Measurements from ENCODE around the gene DENND6A. TPM values are rescaled to one million over a fixed set of nuclear protein-coding genes. Genes with fewer than 3 reads are reported as not detected.

DENND6A gene, protein sequence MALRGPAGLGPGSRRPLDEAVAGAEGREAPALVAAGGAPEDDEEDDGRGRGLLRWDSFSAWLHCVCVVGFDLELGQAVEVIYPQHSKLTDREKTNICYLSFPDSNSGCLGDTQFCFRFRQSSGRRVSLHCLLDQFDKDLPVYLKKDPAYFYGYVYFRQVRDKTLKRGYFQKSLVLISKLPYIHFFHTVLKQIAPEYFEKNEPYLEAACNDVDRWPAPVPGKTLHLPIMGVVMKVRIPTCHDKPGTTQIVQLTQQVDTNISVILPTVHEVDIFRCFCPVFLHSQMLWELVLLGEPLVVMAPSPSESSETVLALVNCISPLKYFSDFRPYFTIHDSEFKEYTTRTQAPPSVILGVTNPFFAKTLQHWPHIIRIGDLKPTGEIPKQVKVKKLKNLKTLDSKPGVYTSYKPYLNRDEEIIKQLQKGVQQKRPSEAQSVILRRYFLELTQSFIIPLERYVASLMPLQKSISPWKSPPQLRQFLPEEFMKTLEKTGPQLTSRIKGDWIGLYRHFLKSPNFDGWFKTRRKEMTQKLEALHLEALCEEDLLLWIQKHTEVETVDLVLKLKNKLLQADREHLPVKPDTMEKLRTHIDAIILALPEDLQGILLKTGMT
- 10 to 100 TPM; 19.9 to 23.3 TPM for total RNA-seq

DNA sequence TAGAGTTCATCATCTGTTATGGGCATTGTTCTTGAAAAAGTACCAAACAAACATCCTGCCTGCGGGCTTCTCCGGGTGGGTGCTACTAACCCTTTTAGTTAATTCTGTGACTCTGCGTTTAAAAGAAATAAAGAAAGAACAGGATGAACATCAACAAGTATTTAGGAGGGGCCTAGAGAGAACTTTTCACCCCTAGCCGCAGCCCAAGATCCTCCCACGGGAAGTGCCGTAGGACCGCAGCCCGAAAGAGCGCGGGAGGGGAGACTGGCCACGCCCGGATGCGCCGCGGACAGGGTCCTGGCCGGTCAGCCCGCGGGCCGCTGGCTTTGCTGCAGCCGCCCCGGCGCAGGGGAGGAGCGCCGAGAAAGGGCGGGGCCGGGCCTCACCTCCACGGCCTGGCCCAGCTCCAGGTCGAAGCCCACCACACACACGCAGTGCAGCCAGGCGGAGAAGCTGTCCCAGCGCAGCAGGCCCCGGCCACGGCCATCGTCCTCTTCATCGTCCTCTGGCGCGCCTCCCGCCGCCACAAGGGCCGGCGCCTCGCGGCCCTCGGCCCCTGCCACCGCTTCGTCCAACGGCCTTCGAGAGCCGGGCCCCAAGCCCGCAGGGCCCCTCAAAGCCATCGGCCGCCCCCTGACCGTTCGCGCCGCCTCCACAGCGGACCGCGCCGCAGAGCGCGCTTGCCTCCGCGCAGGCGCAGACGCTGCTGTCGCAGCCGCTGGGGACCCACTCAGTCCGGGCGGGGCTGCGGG is at the start of gene DENND6A:
TSS of gene DENND6A (minus strand) at position 682 of the 752 bp plus-strand sequence. CDS start at position 623, 59 bp downstream.
- ATAC-seq (peak; percentile 89 to 92), DNase-seq (ENCODE audit: low spot score in 2 of 2) (peak; percentile 95)
- Mint-ChIP-seq H3K36me3 (peaks cover 0 to 4% of the 10 kb centered on the region in 2 donors), H3K9me3 (no peaks in the 10 kb centered on the region), H3K27ac (peak within 1 kb of the TSS; percentile 95 to 98)

DNA sequence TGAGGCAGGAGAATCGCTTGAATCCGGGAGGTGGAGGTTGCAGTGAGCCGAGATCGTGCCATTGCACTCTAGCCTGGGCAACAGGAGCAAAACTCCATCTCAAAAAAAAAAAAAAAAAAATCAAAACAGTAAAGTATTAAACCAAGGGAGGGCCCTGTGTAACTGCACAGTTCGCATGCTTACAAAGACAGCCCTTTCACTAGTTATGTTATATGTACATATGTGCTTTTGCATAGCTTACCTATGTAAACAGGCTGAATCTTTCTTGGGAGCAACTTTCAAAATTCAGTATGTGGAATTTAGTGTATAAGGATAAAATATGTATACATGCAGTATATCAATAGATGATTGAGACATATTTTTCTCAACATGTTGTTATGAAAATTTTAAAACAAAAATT is 47.1 kb upstream of the DENND6A start:
- no peak for ATAC-seq
- H3K9me3 Mint-ChIP-seq = no peaks in the 10 kb centered on the region
- no peak overlapping the region for H3K27ac Mint-ChIP-seq
- H3K36me3 Mint-ChIP-seq = no peaks in the 10 kb centered on the region
- no peak for DNase-seq (ENCODE audit: low spot score in 2 of 2)

DNA sequence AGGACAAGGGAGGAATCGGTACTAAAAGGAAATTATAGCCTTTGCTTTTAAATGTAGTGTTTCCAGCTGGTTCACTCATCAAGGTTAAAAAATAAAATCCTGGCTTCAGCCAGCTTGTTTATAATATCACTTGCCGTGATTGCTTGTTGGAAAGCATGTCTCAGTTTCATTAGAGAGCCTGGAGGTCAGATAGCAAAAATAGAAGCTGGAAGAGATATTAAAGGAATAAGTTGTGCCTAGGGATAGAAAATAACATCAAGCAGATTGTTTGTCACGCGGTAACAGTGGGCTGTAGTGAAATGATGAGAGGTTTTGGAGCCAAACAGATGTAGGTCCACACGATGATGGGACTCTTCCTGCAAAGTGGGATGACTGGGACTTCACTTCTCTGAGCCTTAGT is 45.5 kb upstream of the DENND6A start:
- no peak overlapping the region for H3K27ac Mint-ChIP-seq
- no peaks in the 10 kb centered on the region for H3K36me3 Mint-ChIP-seq
- DNase-seq (ENCODE audit: low spot score in 2 of 2) (no peak), ATAC-seq (no peak)
- H3K9me3 Mint-ChIP-seq = no peaks in the 10 kb centered on the region

DNA sequence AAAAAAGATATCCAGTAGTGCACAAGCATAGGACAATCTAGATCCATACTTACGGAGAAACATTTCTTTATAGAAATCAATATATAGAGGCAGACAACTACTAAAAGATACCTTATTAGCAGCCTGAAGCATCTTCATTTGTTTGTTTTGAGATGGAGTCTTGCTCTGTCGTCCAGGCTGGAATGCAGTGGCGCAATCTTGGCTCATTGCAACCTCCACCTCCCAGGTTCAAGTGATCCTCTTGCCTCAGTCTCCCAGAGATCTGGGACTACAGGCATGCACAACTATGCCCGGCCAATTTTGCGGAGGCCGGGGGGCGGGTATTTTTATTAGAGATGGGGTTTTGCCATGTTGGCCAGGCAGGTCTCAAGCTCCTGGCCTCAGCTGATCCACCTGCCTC is 45.0 kb upstream of the DENND6A start:
- ATAC-seq = no peak
- no peak overlapping the region for H3K27ac Mint-ChIP-seq

DNA sequence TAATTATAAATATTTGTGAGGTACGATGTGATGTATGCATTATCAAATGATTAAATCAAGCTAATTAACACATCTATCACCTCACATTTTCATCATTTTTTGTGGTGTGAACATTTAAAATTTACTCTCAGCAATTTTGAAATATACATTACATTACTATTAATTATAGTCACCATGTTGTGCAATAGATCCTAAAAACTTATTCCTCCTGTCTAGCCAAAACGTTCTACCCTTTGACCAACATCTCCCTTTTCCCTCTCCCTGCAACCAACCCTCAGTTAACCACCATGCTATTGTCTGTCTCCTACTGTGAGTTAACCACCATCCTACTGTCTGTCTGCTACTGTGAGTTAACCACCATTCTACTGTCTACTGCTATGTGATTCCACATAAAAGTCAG is 42.5 kb upstream of the DENND6A start:
- H3K9me3 Mint-ChIP-seq = no peaks in the 10 kb centered on the region
- no peak overlapping the region for H3K27ac Mint-ChIP-seq
- ATAC-seq (no peak), DNase-seq (ENCODE audit: low spot score in 2 of 2) (no peak)
- H3K36me3 Mint-ChIP-seq = no peaks in the 10 kb centered on the region

More for the DNA sequence above, 45.0 kb upstream of the DENND6A start:
- Mint-ChIP-seq H3K36me3 (no peaks in the 10 kb centered on the region), H3K9me3 (no peaks in the 10 kb centered on the region)
- DNase-seq (ENCODE audit: low spot score in 2 of 2) = no peak

DNA sequence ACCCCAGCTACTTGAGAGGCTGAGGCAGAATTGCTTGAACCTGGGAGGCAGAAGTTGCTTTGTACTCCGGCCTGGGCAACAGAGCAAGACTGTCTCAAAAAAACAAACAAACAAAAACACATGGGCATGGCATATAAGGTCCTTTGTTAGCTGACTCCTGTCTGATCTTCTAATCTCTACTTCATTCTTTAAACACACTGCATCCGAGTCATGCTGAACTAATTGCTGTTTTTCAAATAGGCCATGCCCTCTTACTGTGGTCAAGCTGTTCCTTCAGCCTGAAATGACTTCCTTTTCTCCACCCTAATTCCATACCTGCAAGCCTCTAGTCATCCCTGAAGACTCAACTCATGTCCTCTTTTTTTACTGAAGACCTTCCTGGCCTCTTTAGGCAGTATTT is 40.9 kb upstream of the DENND6A start:
- H3K36me3 Mint-ChIP-seq = no peaks in the 10 kb centered on the region
- no peaks in the 10 kb centered on the region for H3K9me3 Mint-ChIP-seq
- ATAC-seq (no peak), DNase-seq (ENCODE audit: low spot score in 2 of 2) (no peak)
- no peak overlapping the region for H3K27ac Mint-ChIP-seq

DNA sequence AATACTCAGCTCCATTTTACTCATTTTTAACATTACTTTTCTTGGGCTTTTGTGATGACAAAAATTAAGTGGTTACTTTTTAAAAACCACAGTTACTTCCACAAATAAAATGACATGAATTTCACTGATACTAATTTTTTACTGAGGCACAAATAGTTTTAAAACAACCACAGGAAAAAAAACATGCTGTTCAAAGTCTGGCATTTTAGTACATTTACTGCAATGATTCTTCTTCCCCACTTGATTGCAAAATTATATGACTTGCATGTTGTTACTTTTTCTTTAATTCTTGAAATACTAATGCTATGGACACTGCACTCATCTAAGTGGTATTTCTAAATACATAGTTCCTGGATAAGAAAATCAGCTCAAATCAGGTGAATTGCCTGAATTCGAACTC is 38.4 kb upstream of the DENND6A start:
- H3K36me3 Mint-ChIP-seq = no peaks in the 10 kb centered on the region
- ATAC-seq = no peak
- H3K9me3 Mint-ChIP-seq = no peaks in the 10 kb centered on the region
- DNase-seq (ENCODE audit: low spot score in 2 of 2) = no peak
- H3K27ac Mint-ChIP-seq = no peak overlapping the region

DNA sequence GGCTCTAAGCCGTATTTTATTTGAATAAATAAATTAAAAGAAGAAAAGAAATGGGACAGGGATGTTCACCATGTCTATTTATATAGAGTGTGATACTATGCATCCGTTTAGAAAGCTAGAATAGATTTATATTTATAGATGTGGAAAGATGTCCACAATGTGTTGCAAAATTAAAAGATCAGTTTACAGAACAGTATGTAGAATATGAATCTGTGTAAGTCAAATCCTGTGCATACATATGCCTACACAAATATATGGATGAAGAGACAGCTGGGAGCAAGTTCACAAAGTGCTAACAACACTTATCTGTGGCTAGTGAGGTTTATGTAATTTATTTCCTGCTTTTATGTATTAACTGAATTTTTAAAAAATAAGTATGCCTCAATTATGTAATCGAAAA is 37.8 kb upstream of the DENND6A start:
- H3K27ac Mint-ChIP-seq = no peak overlapping the region
- no peaks in the 10 kb centered on the region for H3K9me3 Mint-ChIP-seq
- no peak for DNase-seq (ENCODE audit: low spot score in 2 of 2)
- H3K36me3 Mint-ChIP-seq = no peaks in the 10 kb centered on the region
- no peak for ATAC-seq

DNA sequence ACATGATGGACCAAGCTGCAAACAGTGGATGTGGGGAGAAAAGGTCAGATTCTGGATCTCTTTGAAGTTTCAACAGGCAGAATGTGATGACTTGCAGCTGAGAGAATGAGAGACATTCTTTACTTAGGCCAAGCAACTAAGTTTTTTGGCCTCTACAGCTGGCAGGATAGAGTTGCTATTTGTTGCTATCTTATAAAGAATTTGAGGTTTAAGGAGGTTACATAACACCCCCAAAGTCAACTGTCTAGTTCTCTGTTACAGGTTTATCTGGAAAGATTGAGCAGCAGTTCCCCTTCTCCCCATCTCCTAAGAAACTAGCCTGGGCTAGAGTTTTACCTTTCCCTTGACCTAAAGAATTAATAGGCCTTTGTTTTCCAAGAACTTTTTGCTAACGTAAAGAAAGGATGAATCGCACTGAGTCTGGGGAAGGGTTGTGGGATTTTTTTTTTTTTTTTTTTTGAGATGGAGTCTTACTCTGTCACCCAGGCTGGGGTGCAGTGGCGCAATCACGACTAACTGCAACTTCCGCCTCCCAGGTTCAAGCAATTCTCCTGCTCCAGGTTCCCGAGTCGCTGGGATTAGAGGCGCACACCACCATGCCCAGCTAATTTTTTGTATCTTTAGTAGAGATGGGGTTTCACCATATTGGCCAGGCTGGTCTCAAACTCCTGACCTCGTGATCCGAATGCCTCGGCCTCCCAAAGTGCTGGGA is 36.6 kb upstream of the DENND6A start:
- Mint-ChIP-seq H3K36me3 (no peaks in the 10 kb centered on the region), H3K27ac (no peak overlapping the region), H3K9me3 (no peaks in the 10 kb centered on the region)
- DNase-seq (ENCODE audit: low spot score in 2 of 2) (no peak), ATAC-seq (no peak)

DNA sequence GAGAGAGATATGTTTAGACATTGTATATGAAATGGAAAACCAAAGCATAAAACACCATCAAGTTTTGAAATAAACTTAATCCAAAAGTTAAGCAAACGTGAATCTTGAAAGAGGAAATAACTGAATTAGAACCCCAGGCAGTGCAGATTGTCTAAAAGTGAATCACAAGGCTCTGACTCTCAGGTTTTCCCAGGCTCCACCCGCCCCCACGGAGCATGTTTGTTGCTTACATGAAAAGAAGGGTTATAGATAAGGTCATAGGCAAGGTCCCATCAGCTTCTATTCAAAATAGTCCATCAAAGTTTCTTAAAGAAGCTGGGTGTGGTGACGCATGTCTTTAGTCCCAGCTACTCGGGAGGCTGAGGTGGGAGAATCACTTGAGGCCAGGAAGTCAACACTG is 34.2 kb upstream of the DENND6A start:
- Mint-ChIP-seq H3K9me3 (no peaks in the 10 kb centered on the region), H3K27ac (no peak overlapping the region), H3K36me3 (no peaks in the 10 kb centered on the region)
- DNase-seq (ENCODE audit: low spot score in 2 of 2) (no peak), ATAC-seq (no peak)

DNA sequence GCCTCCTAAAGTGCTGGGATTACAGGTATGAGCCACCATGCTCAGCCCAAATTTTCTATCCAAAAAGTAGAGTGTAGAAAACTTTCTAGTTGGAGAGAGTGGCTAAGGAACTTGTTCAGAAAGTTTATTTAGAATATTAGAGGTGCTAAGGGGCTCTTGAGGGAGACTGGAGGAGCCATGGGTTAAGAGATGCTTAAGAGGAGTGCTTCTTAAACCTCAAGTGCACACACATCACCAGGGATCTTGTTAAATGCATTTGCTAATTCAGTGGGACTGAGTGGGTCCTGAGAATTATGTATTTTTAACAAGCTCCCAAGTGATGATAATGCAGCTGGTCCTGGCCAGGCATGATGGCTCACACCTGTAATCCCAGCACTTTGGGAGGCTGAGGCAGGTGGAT is 33.5 kb upstream of the DENND6A start:
- DNase-seq (ENCODE audit: low spot score in 2 of 2) (no peak), ATAC-seq (no peak)
- no peaks in the 10 kb centered on the region for H3K9me3 Mint-ChIP-seq
- H3K36me3 Mint-ChIP-seq = no peaks in the 10 kb centered on the region
- H3K27ac Mint-ChIP-seq = no peak overlapping the region

DNA sequence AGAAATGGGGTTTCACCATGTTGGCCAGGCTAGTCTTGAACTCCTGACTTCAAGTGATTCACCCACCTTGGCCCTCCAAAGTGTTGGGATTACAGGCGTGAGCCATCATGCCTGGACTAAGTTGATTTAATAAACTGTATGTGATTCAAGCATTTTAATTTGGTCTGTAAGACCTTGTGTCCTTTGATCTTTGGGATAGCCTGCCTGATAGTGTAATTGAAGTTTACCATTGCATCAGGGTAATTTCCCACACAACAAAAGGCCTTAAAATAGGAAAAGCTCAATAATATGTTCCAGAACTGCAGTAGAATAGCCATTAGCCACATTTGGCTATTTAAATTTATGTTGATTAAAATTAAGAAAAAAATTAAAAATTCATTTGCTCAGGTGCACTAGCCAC is 25.2 kb upstream of the DENND6A start:
- ATAC-seq (no peak), DNase-seq (ENCODE audit: low spot score in 2 of 2) (no peak)
- H3K36me3 Mint-ChIP-seq = no peaks in the 10 kb centered on the region
- no peaks in the 10 kb centered on the region for H3K9me3 Mint-ChIP-seq
- H3K27ac Mint-ChIP-seq = no peak overlapping the region

DNA sequence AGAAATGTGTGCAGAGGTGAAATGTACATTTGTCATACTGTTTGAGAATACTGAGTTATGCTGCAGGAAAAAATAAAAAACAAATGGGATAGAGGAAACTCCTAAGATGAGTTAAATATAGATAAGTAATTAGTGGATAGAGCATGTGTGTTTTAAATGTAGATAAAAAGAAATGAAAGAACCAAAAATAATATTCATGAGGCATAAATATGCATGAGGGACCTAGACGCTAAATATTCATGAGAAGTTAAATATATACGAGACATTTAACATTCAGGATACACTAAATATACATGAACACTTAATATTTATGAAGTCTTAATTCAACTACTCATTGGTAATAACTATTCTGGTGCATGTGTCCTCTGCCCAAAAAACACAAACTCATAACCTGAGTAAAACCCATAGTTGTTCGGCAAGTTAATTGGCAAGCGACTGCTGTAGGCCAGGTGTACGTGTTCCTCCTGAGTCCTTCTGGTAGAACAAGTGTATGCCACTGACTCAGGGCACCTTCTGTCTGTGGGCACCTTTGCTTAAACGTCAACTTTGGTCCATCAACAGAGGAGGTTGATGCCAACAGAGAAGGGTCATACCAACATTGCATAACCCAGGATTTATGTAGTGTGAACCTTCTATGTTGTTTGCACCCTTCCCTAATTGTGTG is 24.5 kb upstream of the DENND6A start:
- no peak for DNase-seq (ENCODE audit: low spot score in 2 of 2)
- ATAC-seq = no peak
- Mint-ChIP-seq H3K36me3 (no peaks in the 10 kb centered on the region), H3K27ac (no peak overlapping the region), H3K9me3 (no peaks in the 10 kb centered on the region)

DNA sequence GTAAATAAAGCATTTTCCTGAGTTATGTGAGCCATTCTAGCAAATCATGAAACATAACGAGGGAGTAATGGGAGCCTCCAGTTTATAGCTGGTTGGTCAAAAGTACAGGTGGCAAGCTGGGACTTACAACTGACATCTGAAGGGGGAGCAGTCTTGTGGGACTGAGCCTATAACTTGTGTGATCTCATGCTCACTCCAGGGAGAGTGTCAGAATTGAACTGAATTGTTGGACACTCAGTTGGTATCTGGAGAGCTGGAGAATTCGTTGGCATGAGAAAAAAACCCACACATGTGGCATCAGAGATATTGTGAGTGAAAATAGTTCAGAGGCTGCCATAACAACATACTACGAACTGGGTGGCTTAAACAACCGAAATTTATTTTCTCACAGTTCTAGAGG is 22.8 kb upstream of the DENND6A start:
- no peak for ATAC-seq
- H3K9me3 Mint-ChIP-seq = no peaks in the 10 kb centered on the region
- H3K36me3 Mint-ChIP-seq = no peaks in the 10 kb centered on the region
- DNase-seq (ENCODE audit: low spot score in 2 of 2) = no peak
- H3K27ac Mint-ChIP-seq = no peak overlapping the region

DNA sequence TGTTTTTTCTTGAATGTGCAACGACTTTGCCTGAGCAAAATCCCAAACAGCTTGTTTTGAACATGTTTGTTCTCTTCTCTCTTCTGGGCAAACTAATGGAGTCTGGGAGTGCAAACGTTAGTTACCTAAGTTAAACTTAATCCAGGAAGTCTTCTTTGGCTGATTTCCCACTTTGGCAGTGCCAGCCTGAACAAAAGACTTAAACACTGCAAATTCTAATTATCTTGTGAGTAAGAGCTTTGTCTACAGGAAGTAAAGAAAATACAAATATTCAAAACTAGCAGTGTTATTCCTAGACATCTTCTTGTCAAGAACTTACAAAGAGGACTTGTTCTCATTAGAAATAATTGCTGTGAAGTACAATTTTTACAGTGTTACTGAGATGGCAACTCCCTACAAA is 16.7 kb upstream of the DENND6A start:
- DNase-seq (ENCODE audit: low spot score in 2 of 2) (no peak), ATAC-seq (no peak)
- Mint-ChIP-seq H3K27ac (no peak overlapping the region), H3K36me3 (no peaks in the 10 kb centered on the region), H3K9me3 (no peaks in the 10 kb centered on the region)

DNA sequence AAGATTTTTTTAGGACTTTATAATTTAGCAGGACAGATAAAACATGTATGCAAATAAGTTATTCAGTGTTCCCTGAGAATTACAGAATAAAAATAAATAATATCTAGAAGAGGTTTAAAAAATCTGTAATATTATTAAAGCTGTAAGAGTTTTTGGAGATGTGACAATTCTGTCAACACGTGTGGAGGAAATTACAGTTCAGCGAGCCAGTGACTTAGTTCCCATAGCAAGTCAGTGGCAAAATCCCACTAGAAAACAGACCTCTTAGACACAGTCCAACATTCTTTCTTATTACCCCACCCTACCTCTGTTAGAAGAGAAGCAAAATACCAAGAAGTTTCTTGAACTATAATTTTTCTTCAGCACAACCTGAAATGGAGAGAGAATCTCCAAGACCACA is 16.2 kb upstream of the DENND6A start:
- Mint-ChIP-seq H3K27ac (no peak overlapping the region), H3K36me3 (no peaks in the 10 kb centered on the region), H3K9me3 (no peaks in the 10 kb centered on the region)
- DNase-seq (ENCODE audit: low spot score in 2 of 2) (no peak), ATAC-seq (no peak)

Measured in activated naive CD4-positive, alpha-beta T cell treated with anti-CD3 and anti-CD28 coated beads, Interleukin-2, amount 50 U/mL, for 72 hours (primary cell).